ENCODE results near the gene TMCO6. TPM values are rescaled to one million over a fixed set of nuclear protein-coding genes. Genes with fewer than 3 reads are reported as not detected.
"Not testable (repeated sequence)": the region's sequence is repeated elsewhere in the genome, so short reads cannot be mapped to it uniquely, and the experiment has no call there.

TMCO6 gene
- polyA plus RNA-seq, 3 donors = 9.8 to 45.5 (median 12.6) TPM

GRCh38 chr5:140622301-140622700 lies 16.9 kb upstream of the TMCO6 start:
- peaks cover 15 to 17% of the 10 kb centered on the region in 2 donors for H3K4me1 ChIP-seq (ENCODE audit: control insufficient read depth in 1 of 2, insufficient read depth in 2 of 2, low read length in 2 of 2)
- Mint-ChIP-seq H3K36me3 (peaks cover 14% of the 10 kb centered on the region in 2 donors), H3K4me1 (peaks cover 34% of the 10 kb centered on the region), H3K27ac (peak overlapping the region in 1 of 7 donors; percentile 61), H3K4me3 (no peak overlapping the region), H3K27me3 (ENCODE audit: low read depth in 3 of 3) (peaks cover 2 to 4% (median 2%) of the 10 kb centered on the region in 3 donors), H3K9me3 (peaks cover 0 to 10% (median 4%) of the 10 kb centered on the region in 7 donors)
- H3K9me3 ChIP-seq (replicated peaks in 1 of 2; ENCODE audit: control insufficient read depth in 1 of 2, insufficient read depth in 1 of 2, low read length in 2 of 2) = no peaks in the 10 kb centered on the region
- no peak overlapping the region for H3K27ac ChIP-seq (ENCODE audit: low read depth in 1 of 2, low read length in 2 of 2)
- intact Hi-C loops (cut with micrococcal nuclease) = no loop called here
- no peak for TF ChIP-seq CTCF (IDR thresholded peaks at IDR 0.05)
- H3K9ac ChIP-seq (ENCODE audit: insufficient read depth, low read length, poor library complexity, severe bottlenecking) = no peak overlapping the region
- WGBS (ENCODE audit: insufficient coverage) = 100% methylated on average over 2 of the region's 3 CpGs
- no peaks in the 10 kb centered on the region for H4K20me1 ChIP-seq (ENCODE audit: insufficient read depth, low read length)
- H3K79me2 ChIP-seq (ENCODE audit: insufficient read depth, low read length) = no peaks in the 10 kb centered on the region
- H2AFZ ChIP-seq (ENCODE audit: insufficient read depth, low read depth, low read length, poor library complexity, severe bottlenecking) = no peak overlapping the region
- no peak overlapping the region for H3K4me3 ChIP-seq (replicated peaks in 1 of 3; ENCODE audit: low read depth in 2 of 3, low read length in 3 of 3)
- DNase-seq = no peak
- no peaks in the 10 kb centered on the region for H3K36me3 ChIP-seq (replicated peaks in 1 of 2; ENCODE audit: control insufficient read depth in 1 of 2, insufficient read depth in 2 of 2, low read length in 2 of 2)
- H3K4me2 ChIP-seq (replicated peaks; ENCODE audit: extremely low read depth, low read length, poor library complexity, severe bottlenecking) = no peak overlapping the region
- no peaks in the 10 kb centered on the region for H3K27me3 ChIP-seq (ENCODE audit: control insufficient read depth in 2 of 2, insufficient read depth in 2 of 2, low read length in 2 of 2)

DNA sequence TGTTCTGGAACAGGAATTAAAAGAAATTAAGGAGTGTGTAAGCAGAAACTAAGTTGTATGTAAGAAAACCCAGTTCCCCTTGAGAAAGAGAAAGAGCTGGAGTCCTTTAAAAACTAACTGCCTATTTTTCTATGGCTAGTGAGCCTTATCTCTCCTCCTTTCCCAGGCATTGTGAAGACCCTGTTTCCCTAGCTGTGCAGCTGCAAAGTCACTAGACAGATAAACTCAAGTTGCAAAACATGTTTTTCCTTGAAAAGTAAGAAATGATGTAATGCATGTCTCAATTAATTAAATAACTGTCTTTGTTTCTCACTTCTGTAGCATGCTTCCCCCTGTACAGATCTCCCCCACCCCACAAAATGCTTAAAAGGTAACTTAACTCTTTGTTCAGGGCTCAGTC lies 16.2 kb upstream of the TMCO6 start:
- H3K27ac ChIP-seq (ENCODE audit: low read depth in 1 of 2, low read length in 2 of 2); H3K79me2 ChIP-seq (ENCODE audit: insufficient read depth, low read length); H3K27me3 ChIP-seq (ENCODE audit: control insufficient read depth in 2 of 2, insufficient read depth in 2 of 2, low read length in 2 of 2); DNase-seq; intact Hi-C loops (cut with micrococcal nuclease); H4K20me1 ChIP-seq (ENCODE audit: insufficient read depth, low read length); H3K9ac ChIP-seq (ENCODE audit: insufficient read depth, low read length, poor library complexity, severe bottlenecking); H3K9me3 ChIP-seq (replicated peaks in 1 of 2; ENCODE audit: control insufficient read depth in 1 of 2, insufficient read depth in 1 of 2, low read length in 2 of 2); H3K4me3 Mint-ChIP-seq; H3K27me3 Mint-ChIP-seq (ENCODE audit: low read depth in 3 of 3); H2AFZ ChIP-seq (ENCODE audit: insufficient read depth, low read depth, low read length, poor library complexity, severe bottlenecking); H3K4me2 ChIP-seq (replicated peaks; ENCODE audit: extremely low read depth, low read length, poor library complexity, severe bottlenecking); H3K36me3 ChIP-seq (replicated peaks in 1 of 2; ENCODE audit: control insufficient read depth in 1 of 2, insufficient read depth in 2 of 2, low read length in 2 of 2): not testable (repeated sequence)
- H3K4me1 Mint-ChIP-seq = peaks cover 41% of the 10 kb centered on the region
- peaks cover 18 to 22% of the 10 kb centered on the region in 2 donors for H3K36me3 Mint-ChIP-seq
- H3K4me1 ChIP-seq (ENCODE audit: control insufficient read depth in 1 of 2, insufficient read depth in 2 of 2, low read length in 2 of 2) = peaks cover 16 to 25% of the 10 kb centered on the region in 2 donors
- H3K27ac Mint-ChIP-seq = peak overlapping the region in 4 of 7 donors; percentile 5 to 77 (median 50)
- H3K9me3 Mint-ChIP-seq = peaks cover 4 to 12% (median 4%) of the 10 kb centered on the region in 7 donors
- peak overlapping the region in 1 of 3 experiments; percentile 25 for H3K4me3 ChIP-seq (replicated peaks in 1 of 3; ENCODE audit: low read depth in 2 of 3, low read length in 3 of 3)

DNA sequence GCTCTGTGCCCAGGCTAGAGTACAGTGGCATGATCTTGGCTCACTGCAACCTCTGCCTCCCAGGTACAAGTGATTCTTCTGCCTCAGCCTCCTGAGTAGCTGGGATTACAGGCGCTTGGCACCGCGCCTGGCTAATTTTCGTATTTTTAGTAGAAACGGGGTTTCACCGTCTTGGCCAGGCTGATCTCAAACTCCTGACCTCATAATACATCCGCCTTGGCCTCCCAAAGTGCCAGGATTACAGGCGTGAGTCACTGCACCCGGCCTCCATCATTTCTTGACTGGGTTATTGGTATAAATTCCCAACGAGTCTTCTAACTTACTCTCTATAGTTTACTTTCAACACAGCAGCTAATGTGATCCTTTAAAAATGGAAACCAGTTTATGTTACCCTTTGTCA lies 14.4 kb upstream of the TMCO6 start:
- peaks cover 0 to 10% of the 10 kb centered on the region in 2 donors for H3K9me3 ChIP-seq (replicated peaks in 1 of 2; ENCODE audit: control insufficient read depth in 1 of 2, insufficient read depth in 1 of 2, low read length in 2 of 2)

More for the DNA sequence above, 14.4 kb upstream of the TMCO6 start:
- H2AFZ ChIP-seq (ENCODE audit: insufficient read depth, low read depth, low read length, poor library complexity, severe bottlenecking); H3K27me3 Mint-ChIP-seq (ENCODE audit: low read depth in 3 of 3); intact Hi-C loops (cut with micrococcal nuclease); H3K4me3 Mint-ChIP-seq; DNase-seq; H3K27me3 ChIP-seq (ENCODE audit: control insufficient read depth in 2 of 2, insufficient read depth in 2 of 2, low read length in 2 of 2); H3K4me3 ChIP-seq (replicated peaks in 1 of 3; ENCODE audit: low read depth in 2 of 3, low read length in 3 of 3); H4K20me1 ChIP-seq (ENCODE audit: insufficient read depth, low read length); H3K36me3 ChIP-seq (replicated peaks in 1 of 2; ENCODE audit: control insufficient read depth in 1 of 2, insufficient read depth in 2 of 2, low read length in 2 of 2); H3K4me2 ChIP-seq (replicated peaks; ENCODE audit: extremely low read depth, low read length, poor library complexity, severe bottlenecking); H3K9ac ChIP-seq (ENCODE audit: insufficient read depth, low read length, poor library complexity, severe bottlenecking): not testable (repeated sequence)
- H3K4me1 ChIP-seq (ENCODE audit: control insufficient read depth in 1 of 2, insufficient read depth in 2 of 2, low read length in 2 of 2) = peaks cover 30 to 43% of the 10 kb centered on the region in 2 donors
- WGBS (ENCODE audit: insufficient coverage) = 90% methylated on average over 7 of the region's 10 CpGs
- peak overlapping the region in 1 of 2 donors; percentile 17 for H3K27ac ChIP-seq (ENCODE audit: low read depth in 1 of 2, low read length in 2 of 2)
- H3K79me2 ChIP-seq (ENCODE audit: insufficient read depth, low read length) = peaks cover 11% of the 10 kb centered on the region
- Mint-ChIP-seq H3K36me3 (peaks cover 15 to 31% of the 10 kb centered on the region in 2 donors), H3K4me1 (peaks cover 54% of the 10 kb centered on the region), H3K27ac (peak overlapping the region in 2 of 7 donors; percentile 5 to 25), H3K9me3 (peaks cover 0 to 15% (median 7%) of the 10 kb centered on the region in 7 donors)

All from CD14-positive monocyte (primary cell).